ENCODE measurements around the gene WWTR1.

GRCh38 chr3:149559525-149559924, 98.3 kb downstream of the WWTR1 start:
- TF ChIP-seq CTCF (IDR thresholded peaks at IDR 0.05; ENCODE audit: extremely low read depth in 1 of 2, insufficient read depth in 1 of 2, low read depth in 1 of 2, low read length in 2 of 2) = no peak
- TF ChIP-seq POLR2A (IDR thresholded peaks at IDR 0.05; ENCODE audit: low read depth, low read length) = no peak
- no peak for TF ChIP-seq MAX (IDR thresholded peaks at IDR 0.05; ENCODE audit: insufficient read depth, insufficient read length)
- TF ChIP-seq FOS (IDR thresholded peaks at IDR 0.05; ENCODE audit: borderline replicate concordance, insufficient read depth, low read length) = no peak
- no peak for TF ChIP-seq POLR2AphosphoS5 (IDR thresholded peaks at IDR 0.05; ENCODE audit: insufficient read depth, low read depth, low read length)
